ENCODE data around the gene ZNF750.
A peak's percentile ranks its signal among the peaks of the same experiment; 100 is the strongest.
"Not testable (repeated sequence)": the region's sequence is repeated elsewhere in the genome, so short reads cannot be mapped to it uniquely, and the experiment has no call there.

ZNF750 gene

GRCh38 chr17:82790391-82790790 lies 49.4 kb downstream of the ZNF750 start:
- DNase-seq = no peak

- no peak for DNase-seq
Observed at GRCh38 chr17:82789806-82790205, 50.0 kb downstream of the ZNF750 start.

GRCh38 chr17:82789051-82789592 lies 50.7 kb downstream of the ZNF750 start:
- DNase-seq = no peak

GRCh38 chr17:82788206-82789001 lies 51.4 kb downstream of the ZNF750 start:
- DNase-seq = no peak

GRCh38 chr17:82787081-82787848 lies 52.6 kb downstream of the ZNF750 start:
- DNase-seq = no peak

- DNase-seq = no peak
Observed at GRCh38 chr17:82786427-82786826, 53.4 kb downstream of the ZNF750 start.

- DNase-seq = not testable (repeated sequence)
Observed at GRCh38 chr17:82785581-82785980, 54.2 kb downstream of the ZNF750 start.

GRCh38 chr17:82783498-82783897 lies 56.3 kb downstream of the ZNF750 start:
- DNase-seq = no peak

GRCh38 chr17:82782657-82783207 lies 57.1 kb downstream of the ZNF750 start:
- no peak for DNase-seq

- peak; percentile 56 to 65 for DNase-seq
Observed at GRCh38 chr17:82781894-82782274, 57.9 kb downstream of the ZNF750 start.

- no peak for DNase-seq
Observed at GRCh38 chr17:82780971-82781893, 58.6 kb downstream of the ZNF750 start.

GRCh38 chr17:82780195-82780594 lies 59.6 kb downstream of the ZNF750 start:
- no peak for DNase-seq

- DNase-seq = no peak
Observed at GRCh38 chr17:82779541-82779940, 60.3 kb downstream of the ZNF750 start.

Measured in bone marrow (tissue), 2 donors.